Stimulated activated CD4-positive, alpha-beta T cell treated with anti-CD3 and anti-CD28 coated beads, Interleukin-4, amount 100 ng/mL, for 1 hour (primary cell): Measurements from ENCODE around the gene MARCHF5.
"Not testable (repeated sequence)": the region's sequence is repeated elsewhere in the genome, so short reads cannot be mapped to it uniquely, and the experiment has no call there.

Experiments
- DNase-seq: peaks from one replicate; pipeline ENCODE4 v3.0.0-alpha.2; 2020

MARCHF5 gene

DNA sequence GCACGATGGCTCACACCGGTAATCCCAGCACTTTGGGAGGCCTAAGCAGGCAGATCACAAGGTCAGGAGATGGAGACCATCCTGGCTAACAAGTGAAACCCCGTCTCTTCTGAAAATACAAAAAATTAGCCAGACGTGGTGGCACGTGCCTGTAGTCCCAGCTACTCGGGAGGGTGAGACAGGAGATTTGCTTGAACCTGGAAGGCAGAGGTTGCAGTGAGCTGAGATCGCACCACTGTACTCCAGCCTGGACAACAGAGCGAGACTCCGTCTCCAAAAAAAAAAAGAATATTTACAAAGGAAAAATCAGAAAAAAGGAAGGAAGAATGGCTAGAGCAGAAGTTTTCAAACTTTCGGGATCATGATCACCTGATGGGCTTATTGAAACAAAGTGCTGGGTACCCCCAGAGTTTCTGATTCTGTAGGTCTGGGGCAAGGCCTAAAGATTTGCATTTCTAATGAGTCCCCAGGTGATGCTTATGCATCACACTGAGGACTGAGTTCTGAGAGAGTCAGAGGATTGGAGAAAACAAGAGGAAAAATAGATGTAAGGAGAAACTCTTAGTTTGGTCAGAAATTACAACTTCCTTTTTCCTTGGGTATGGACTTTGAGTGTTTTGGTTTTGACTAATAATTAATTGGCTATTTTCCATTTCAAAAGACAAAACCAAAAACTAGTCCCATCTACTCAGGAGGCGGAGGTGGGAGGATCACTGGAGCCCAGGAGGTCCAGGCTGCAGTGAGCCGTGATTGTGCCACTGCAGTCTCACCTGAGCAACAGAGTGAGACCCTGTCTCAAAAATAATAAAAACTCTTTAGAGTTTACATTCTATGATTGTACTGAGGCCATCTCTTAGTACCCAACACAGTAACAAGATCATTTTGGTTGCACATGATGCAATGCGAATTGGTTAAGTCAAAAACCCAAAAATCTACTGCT is 14.4 kb downstream of the MARCHF5 start:
- no peak for DNase-seq

DNA sequence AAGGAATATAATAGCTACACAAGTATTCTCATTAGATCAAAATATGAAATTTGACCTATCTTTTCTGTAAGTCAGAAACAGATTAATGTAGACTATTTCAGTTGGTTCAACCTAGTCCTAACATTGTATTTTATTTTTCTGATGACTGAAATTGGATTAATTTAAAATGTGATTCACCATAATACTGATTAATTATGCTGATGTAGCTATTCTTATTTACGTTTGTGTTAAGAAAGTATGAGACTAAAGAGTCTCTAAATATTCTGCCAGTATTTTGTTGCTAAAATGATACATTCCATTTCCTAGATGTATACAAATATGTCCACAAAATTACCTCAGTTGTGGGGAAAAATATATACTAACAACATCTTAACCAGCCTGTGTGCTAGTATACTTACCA is 18.3 kb downstream of the MARCHF5 start:
- no peak for DNase-seq

DNA sequence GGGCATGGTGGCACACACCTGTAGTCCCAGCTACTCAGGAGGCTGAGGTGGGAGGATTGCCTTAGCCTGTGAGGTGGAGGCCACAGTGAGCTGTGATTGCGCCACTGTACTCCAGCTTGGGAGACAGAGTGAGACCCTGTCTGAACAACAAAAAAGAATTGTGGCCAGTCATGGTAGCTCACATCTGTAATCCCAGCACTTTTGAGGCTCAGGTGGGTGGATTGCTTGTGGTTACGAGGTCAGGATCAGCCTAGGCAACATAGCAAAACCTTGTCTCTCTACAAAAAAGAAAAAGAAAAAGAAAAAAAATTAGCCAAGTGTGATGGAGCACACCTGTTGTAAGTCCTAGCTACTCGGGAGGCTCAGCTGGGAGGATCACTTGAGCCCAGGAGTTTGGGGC is 22.8 kb downstream of the MARCHF5 start:
- no peak for DNase-seq

DNA sequence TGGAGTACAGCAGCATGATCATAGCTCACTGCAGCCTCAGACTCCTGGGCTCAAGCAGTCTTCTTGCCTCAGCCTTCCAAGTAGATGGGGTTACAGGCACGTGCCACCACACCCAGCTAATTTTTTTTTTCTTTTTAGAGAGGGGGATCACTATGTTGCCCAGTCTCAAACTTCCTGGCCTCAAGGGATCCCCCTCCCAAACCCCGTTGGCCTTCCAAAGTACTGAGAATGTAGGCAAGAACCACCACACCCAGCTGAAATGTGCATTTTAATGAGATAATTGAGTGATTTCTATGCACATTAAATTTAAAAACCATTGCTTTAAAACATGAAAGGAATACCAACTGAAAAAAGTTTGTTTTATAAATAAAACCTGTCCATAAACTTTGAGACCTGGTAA is 25.6 kb downstream of the MARCHF5 start:
- DNase-seq, result no peak

DNA sequence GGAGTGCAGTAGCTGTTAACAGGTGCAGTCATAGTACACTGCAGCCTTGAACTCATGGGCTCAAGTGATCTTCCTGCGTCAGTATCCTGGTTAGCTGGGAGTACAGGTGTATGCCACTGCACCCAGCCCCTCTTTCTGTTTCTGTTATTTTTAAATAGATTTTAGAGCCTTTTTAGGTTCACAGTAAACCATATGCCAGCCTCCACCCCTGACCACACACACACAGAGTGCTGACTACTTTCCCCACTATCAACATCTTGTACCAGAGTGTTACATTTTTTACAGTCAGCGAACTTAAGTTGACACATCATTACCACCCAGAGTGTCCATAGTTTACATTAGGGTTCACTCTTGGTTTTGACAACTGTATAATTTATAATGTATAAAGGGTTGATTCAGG is 32.1 kb downstream of the MARCHF5 start:
- no peak for DNase-seq

DNA sequence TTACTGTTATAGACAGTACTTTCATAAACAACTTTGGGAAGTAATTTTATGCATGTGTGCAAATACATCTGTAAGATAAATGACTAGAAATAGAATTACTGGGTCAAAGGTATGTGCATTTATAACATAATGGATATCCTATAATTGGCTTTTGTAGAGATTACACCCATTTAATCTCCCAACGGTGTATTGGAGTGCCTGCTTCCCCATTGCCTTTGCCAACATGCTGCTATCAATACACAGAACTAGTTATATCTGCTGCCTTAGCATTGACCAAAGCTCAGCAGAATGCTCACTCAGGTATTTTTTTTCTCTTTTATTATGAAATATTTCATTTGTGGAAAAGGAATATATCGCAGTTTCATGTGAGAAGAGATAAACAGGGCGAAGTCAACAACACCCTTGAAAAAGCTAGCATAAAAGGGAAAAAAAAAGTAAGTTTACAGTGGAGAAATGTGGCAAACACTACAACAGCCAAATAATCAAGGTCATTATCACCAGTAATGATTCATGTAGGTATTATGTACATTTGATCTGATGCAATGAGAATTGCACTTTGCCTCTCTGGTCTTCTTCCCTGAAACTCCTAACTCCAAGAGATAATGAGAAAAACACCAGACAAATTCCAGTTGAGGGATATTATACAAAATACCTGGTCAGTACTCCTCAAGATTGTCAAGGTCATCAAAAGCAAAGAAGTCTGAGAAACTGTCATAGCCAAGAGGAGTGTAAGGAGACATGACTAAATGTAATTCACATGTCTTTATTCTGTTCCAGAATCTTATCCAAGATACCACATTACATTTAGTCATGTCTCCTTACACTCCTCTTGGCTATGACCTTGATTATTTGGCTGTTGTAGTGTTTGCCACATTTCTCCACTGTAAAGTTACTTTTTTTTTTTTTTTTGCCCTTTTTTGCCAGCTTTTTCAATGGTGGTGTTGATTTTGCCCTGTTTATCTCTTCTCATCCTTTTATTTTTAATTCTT is 36.8 kb downstream of the MARCHF5 start:
- DNase-seq, result no peak

DNA sequence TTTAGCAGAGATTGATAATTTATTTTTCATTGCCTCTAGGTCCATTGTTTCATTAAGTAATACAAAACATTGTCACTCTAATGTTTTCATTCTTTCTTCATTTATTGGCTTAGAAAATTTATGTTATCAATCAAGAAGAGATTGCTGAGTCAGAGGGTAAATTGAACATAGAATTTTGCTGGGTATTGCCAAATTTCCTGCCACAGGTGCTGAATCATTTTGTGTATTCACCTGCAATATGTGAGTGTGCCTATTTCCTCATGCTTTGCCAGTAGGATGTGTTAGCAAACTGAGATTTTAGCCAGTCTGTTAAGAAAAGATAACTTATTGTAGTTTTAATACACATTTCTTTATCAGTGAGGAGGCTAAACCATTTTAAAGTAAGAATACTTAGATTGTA is 38.0 kb downstream of the MARCHF5 start:
- no peak for DNase-seq

DNA sequence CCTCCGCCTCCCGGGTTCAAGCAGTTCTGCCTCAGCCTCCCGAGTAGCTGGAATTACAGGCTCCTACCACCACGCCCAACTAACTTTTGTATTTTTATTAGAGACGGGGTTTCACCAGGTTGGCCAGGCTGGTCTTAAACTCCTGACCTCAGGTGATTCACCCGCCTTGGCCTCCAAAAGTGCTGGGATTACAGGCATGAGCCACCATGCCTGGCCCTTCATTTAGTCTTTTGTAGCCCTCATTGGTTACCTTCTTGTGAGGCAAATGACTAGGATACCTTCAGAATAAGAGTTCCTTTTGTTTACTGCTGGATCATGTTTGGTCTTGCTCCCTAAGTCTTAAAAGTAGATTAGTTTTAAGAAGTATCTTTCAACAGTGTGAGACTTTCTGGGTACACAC is 39.0 kb downstream of the MARCHF5 start:
- DNase-seq, result not testable (repeated sequence)

DNA sequence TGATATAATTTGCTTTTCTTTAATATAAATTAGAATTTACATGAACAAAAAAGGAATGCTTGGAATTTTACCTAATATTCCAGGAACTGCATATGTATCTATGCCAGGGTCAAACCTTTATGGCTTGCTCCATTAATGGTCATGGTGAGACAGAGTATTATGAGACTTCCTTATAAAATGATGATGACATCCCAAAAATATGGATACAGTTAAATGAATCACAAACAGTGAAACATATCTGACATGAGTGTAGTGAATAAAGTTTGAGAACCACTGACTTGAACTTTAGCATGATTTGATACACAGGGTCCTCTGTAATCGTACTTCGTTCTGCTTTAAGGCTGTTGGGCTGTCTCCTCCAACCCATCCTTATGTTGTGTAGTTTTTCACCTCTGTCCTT is 51.8 kb downstream of the MARCHF5 start:
- DNase-seq, result no peak

DNA sequence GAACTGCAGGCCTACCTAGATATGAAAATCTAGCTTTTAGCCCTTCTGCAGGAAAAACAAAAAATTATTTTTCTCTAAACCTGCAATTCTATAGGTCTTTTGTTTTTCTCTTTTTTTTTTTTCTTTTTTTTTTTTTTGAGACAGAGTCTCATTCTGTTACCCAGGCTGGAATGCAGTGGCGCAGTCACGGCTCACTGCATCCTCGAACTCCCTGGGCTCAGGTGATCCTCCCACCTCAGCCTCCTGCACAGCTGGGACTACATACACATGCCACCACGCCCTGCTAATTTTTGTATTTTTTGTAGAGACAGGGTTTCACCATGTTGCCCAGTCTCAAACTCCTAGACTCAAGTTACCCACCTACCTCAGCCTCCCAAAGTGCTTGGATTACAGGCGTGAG is 54.6 kb downstream of the MARCHF5 start:
- DNase-seq, result not testable (repeated sequence)

DNA sequence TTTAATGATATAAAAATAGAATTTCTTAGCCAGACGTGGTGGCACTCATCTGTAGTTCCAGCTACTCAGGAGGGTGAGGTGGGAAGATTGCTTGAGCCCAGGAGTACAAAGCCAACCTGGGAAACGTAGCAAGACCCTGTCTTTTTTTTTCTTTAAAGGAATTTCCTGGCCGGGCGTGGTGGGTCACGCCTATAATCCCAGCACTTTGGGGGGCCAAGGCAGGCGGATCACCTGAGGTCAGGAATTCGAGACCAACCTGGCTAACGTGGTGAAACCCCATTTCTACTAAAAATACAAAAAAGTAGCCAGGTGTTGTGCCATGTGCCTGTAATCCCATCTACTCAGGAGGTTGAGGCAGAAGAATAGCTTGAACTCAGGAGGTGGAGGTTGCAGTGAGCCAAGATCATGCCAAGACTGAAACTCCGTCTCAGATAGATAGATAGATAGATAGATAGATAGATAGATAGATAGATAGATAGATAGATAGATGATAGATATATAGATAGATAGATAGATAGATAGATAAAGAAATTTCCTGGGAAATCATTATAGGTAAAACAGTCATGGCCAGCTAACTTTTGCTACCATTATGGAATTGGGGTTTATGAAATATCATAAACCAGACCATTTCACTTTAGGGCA is 56.2 kb downstream of the MARCHF5 start:
- DNase-seq, result not testable (repeated sequence)

DNA sequence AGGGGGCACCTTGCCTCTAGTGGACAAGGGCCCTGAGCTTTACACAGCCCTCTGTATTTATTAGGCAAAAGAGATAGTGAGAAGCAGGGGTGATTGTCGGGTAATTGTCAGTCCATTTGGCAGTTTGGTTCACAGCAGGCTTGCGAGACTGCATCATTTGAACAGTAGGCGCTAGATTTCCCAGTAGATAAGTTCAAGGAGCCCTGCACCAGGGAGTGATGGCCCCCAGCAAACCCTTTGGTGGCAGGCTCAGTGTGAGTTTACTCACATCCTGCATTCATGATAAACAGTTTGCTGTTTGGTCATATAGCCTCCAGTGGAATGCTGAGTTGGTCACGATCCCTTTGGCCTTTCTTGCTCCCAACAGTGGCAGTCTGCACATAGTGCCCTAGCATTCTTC is 59.4 kb downstream of the MARCHF5 start:
- DNase-seq, result no peak

DNA sequence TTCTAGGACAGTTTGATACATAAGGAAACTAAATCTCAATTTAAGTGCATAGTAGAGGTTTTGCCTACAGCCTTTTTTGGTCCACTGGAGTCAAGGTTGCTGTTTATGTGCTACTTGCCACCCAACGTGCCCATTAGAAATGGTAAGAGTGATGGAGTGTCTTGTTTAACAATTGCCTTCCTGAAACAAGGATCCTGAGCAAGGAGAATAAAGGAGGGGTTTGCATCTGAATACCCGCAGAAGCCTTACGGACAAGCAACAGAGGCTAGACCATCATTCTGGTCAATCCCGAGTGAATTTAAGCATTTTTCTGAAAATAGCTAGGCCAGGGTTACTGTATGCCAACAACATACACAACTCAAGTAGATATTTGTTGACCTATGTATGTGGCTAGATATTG is 63.6 kb downstream of the MARCHF5 start:
- DNase-seq, result no peak

DNA sequence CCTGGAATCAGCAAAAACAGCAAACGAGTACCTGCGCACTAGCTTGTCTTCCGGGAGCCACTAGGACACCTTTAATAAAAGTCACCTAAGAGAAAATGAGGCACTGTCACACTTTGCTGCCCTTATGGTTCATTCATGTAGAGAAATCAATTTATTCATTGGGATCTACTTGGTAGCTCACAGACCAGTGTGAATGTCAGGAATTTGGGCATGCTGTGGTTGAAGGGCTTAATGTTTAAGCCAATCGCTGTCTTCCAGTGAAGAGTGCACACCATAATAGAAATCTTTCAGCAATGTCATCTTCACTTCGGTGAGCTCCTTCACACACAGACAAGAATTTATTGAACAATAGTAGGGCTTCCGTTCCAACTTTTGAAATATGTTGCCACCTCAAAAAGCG is 65.1 kb downstream of the MARCHF5 start:
- no peak for DNase-seq

DNA sequence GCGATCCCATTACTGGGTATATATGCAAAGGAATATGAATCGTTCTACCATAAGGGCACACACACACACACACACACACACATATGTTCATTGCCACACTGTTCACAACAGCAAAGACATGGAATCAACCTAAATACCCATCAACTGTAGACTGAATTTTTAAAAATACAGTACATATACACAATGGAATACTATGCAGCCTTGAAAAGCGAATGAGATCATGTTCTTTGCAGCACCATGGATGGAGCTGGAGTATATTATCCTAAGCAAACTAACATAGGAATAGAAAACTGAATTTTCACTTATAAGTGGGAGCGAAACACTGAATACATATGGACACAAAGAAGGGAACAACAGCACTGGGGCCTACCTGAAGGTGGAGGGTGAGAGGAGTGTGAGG is 72.5 kb downstream of the MARCHF5 start:
- DNase-seq, result no peak

DNA sequence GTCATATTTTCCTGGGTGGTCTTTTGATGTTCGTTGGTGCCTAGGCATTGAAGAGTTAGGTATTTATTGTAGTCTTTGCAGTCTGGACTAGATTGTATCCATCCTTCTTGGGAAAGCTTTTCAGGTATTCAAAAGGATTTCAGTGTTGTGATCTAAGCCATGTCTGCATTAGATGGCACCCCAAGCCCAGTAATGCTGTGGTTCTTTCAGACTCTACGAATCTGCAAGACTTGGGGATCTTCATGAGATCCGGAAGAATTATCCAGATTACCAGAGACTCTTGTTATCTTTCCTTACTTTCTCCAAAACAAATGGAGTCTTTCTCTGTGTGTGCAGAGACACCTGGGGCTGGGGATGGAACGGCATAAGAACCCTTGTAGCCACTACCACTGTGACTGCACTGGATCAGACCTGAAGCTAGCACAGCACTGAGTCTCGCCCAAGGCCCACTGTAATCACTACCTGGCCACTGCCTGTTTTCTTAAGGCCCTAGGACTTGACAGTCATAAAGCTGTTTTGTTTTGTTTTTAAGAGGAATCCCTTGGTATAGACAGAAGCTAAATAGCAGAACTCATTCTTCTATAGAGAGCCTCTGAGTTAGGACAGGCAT is 75.5 kb downstream of the MARCHF5 start:
- DNase-seq, result no peak

DNA sequence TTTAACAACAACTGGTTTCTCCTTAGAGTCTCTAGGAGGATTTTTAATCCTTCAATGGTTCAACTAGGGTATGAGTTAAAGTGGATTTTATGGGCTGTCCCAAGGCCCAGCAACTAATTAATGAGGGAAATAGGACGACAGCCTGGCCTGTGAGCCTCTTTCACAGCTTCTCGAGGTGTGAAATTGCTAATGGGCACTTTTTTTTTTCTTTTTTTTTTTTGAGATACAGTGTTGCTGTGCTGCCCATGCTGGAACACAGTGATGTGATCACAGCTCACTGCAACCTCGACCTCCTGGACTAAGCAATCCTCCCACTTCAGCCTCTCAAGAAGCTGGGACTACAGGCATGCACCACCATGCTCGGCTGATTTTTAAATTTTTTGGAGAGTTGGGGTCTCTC is 87.0 kb downstream of the MARCHF5 start:
- no peak for DNase-seq

DNA sequence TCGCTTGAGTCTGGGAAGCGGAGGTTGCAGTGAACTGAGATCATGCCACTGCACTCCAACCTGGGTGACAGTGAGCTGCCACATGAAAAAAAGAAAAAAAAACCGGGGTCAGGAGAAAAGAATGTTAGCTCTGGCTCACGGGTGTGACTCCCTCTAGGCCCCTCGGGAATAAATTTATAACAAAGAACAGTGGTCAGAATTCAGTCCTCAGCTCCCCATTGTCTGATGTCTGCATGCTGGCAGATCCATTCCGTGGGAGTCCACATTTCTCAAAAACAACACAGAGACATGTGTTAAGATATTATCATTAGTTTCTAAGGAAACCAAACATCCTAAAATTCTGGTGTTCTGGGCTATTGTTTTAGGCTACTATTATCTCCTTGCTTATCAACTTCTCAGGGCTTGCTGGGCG is 90.6 kb downstream of the MARCHF5 start:
- DNase-seq, result no peak

DNA sequence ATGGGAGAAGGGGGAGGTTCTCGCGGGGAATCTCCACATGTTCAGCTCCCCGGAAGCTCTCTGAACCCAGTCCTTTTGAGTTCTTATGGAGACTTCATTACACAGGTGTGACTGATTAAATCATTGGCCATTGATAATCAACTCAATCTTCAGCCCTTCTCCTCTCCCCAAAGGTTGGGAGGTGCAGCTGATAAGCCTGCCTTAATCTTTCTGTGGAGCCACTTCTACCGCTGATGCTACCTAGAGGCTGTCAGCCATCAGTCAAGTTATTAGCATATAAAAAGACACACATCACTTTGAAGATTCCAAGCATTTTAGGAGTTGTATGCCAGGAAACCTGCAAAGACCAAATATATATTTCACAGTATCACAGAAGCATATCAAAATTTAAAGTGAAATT is 91.7 kb downstream of the MARCHF5 start:
- DNase-seq, result no peak

DNA sequence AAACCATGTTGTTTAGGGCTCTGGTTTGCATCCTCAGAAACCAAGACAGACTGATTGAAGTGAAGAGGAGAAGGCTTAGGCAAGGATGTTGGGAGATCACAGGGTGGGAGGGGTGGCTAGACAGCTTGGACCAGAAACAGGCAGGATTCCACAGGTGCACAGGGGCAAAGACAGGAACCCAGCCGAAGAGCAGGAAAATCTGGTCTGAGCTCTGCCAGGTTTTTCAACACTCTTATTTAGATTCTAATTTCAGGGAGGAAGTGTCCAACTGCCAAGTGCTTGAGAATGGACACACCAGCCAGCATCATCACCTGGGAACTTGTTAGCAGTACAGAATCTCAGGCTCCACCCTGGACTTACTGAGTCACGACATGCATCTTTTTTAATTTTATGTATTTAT is 93.8 kb downstream of the MARCHF5 start:
- no peak for DNase-seq

DNA sequence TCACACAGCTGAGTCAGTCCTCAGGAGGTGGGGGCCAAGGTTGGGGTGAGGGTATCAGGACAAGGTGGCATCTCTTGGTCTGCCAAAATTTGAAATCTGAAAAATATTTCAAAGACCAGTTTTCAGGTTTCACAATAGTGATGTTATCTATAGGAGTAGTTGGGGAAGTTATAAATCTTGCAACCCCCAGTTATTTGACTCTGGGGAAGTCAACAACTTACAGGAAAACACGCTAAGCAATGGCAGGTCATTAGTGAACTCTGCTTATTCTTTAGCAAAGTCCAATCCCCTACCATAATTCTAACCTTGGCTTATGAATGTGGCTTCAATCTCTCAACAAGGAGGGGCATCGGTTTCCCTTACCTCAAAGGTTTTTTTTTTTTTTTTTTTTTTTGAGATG is 94.9 kb downstream of the MARCHF5 start:
- no peak for DNase-seq

DNA sequence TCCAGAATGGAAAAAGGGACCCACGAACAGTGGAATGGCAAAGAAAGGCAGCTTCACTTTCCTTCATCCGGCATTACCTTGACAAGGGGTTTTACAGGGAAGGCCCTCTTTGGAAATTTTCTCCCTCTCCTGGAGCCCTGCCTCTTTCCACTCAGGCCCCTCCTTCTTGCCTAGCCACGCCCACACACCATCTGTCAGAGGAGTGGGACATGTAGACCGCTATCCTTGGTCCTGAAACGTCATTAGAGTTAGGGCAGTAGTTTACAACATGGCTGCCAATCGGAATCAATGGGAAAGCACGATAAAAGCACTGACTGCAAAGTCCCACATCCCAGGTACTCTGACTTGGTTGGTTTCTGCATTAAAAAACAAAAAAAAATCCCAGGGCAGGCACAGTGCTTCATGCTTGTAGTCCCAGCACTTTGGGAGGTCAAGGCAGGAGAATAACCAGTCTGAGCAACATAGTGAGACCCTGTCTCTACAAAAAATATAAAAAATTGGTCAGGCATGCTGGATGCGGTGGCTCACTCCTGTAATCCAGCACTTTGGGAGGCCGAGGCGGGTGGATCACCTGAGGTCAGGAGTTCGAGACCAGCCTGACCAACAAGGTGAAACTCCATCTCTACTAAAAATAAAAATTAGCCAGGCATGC is 96.4 kb downstream of the MARCHF5 start:
- DNase-seq, result no peak
